Dendritic cell treated with granulocyte-macrophage colony-stimulating factor and Interleukin-4, amounts not matched to agents 40 ng/mL and 50 ng/mL, for 4 days (primary cell): ENCODE measurements around the gene IKZF4.
"Not testable (repeated sequence)": the region's sequence is repeated elsewhere in the genome, so short reads cannot be mapped to it uniquely, and the experiment has no call there.

Source experiments
- H3K27ac Mint-ChIP-seq: one replicate; pipeline ENCODE4 v1.8.0; 2022; ENCODE audit warnings: mild to moderate bottlenecking, mixed read lengths
- H3K27me3 Mint-ChIP-seq: one replicate; pipeline ENCODE4 v1.8.0; 2022; ENCODE audit warnings: mild to moderate bottlenecking, mixed read lengths
- H3K36me3 Mint-ChIP-seq: one replicate; pipeline ENCODE4 v1.8.0; 2022; ENCODE audit warnings: low read depth, mixed read lengths
- H3K4me1 Mint-ChIP-seq: one replicate; pipeline ENCODE4 v1.8.0; 2022; ENCODE audit warnings: low read depth, mixed read lengths
- H3K4me3 Mint-ChIP-seq: one replicate; pipeline ENCODE4 v1.8.0; 2022; ENCODE audit warnings: mild to moderate bottlenecking, moderate library complexity, mixed read lengths
- H3K9me3 Mint-ChIP-seq: one replicate; pipeline ENCODE4 v1.8.0; 2022; ENCODE audit warnings: mixed read lengths
- intact Hi-C: fragments of 100-400 bp; cut with micrococcal nuclease; formaldehyde crosslinking; loops from one replicate; pipeline ENCODE4 v1.15.0; 2022

The IKZF4 gene

GRCh38 chr12:56074396-56074795 lies 53.6 kb downstream of the IKZF4 start:
- H3K27me3 Mint-ChIP-seq, result peaks cover 9% of the 10 kb centered on the region
- H3K4me1 Mint-ChIP-seq, result peaks cover 8% of the 10 kb centered on the region
- intact Hi-C loops, result no loop called here
- no peak overlapping the region for H3K27ac Mint-ChIP-seq
- H3K9me3 Mint-ChIP-seq, result no peaks in the 10 kb centered on the region
- no peak overlapping the region for H3K4me3 Mint-ChIP-seq
- no peaks in the 10 kb centered on the region for H3K36me3 Mint-ChIP-seq

GRCh38 chr12:56077966-56078365 lies 57.1 kb downstream of the IKZF4 start:
- peaks cover 42% of the 10 kb centered on the region for H3K27me3 Mint-ChIP-seq

GRCh38 chr12:56078427-56078826 lies 57.6 kb downstream of the IKZF4 start:
- Mint-ChIP-seq H3K27me3 (peaks cover 44% of the 10 kb centered on the region), H3K9me3 (no peaks in the 10 kb centered on the region), H3K4me1 (peaks cover 29% of the 10 kb centered on the region), H3K27ac (no peak overlapping the region), H3K36me3 (no peaks in the 10 kb centered on the region), H3K4me3 (no peak overlapping the region)
- intact Hi-C loops, result no loop called here

More at GRCh38 chr12:56077966-56078365, 57.1 kb downstream of the IKZF4 start:
- H3K36me3 Mint-ChIP-seq, H3K27ac Mint-ChIP-seq, H3K4me3 Mint-ChIP-seq, H3K9me3 Mint-ChIP-seq, intact Hi-C loops: not testable (repeated sequence)
- H3K4me1 Mint-ChIP-seq, result peaks cover 27% of the 10 kb centered on the region

- Mint-ChIP-seq H3K4me1 (peaks cover 34% of the 10 kb centered on the region), H3K27ac (peak overlapping the region; percentile 66), H3K27me3 (peaks cover 51% of the 10 kb centered on the region), H3K9me3 (no peaks in the 10 kb centered on the region), H3K4me3 (peak overlapping the region; percentile 74), H3K36me3 (no peaks in the 10 kb centered on the region)
- intact Hi-C loops, result loop anchor here (1.0 kb wide), 1 partner anchor 25 kb away; the partner anchor contains the start of gene PA2G4
These were observed 58.3 kb downstream of the IKZF4 start for GRCh38 chr12:56078931-56079722.

GRCh38 chr12:56079723-56080555 lies 59.1 kb downstream of the IKZF4 start, which contains the start of gene ERBB3:
TSS of gene ERBB3 (plus strand) at chr12:56080165. CDS start at chr12:56080301, 136 bp downstream.
- Mint-ChIP-seq H3K27me3 (peaks cover 59% of the 10 kb centered on the region), H3K36me3 (no peaks in the 10 kb centered on the region), H3K4me3 (peak within 1 kb of the TSS; percentile 74), H3K4me1 (peaks cover 34% of the 10 kb centered on the region), H3K9me3 (no peaks in the 10 kb centered on the region), H3K27ac (peak within 1 kb of the TSS; percentile 66)
- intact Hi-C loops, result loop anchor here (1.0 kb wide), 1 partner anchor 24 kb away; the partner anchor contains the start of gene PA2G4

GRCh38 chr12:56080556-56081138 lies 59.8 kb downstream of the IKZF4 start:
- peaks cover 61% of the 10 kb centered on the region for H3K27me3 Mint-ChIP-seq
- intact Hi-C loops, result no loop called here
- peaks cover 34% of the 10 kb centered on the region for H3K4me1 Mint-ChIP-seq
- no peak overlapping the region for H3K27ac Mint-ChIP-seq
- H3K9me3 Mint-ChIP-seq, result no peaks in the 10 kb centered on the region
- H3K36me3 Mint-ChIP-seq, result no peaks in the 10 kb centered on the region
- no peak overlapping the region for H3K4me3 Mint-ChIP-seq

- H3K27me3 Mint-ChIP-seq, result peaks cover 61% of the 10 kb centered on the region
These were observed 60.8 kb downstream of the IKZF4 start for GRCh38 chr12:56081393-56082347.

GRCh38 chr12:56082382-56082781 lies 61.5 kb downstream of the IKZF4 start:
- Mint-ChIP-seq H3K36me3 (no peaks in the 10 kb centered on the region), H3K27me3 (peaks cover 59% of the 10 kb centered on the region), H3K27ac (no peak overlapping the region), H3K4me3 (no peak overlapping the region), H3K4me1 (peaks cover 47% of the 10 kb centered on the region), H3K9me3 (no peaks in the 10 kb centered on the region)
- intact Hi-C loops, result no loop called here

More at GRCh38 chr12:56081393-56082347, 60.8 kb downstream of the IKZF4 start:
- intact Hi-C loops, result no loop called here
- no peak overlapping the region for H3K27ac Mint-ChIP-seq
- H3K4me1 Mint-ChIP-seq, result peaks cover 40% of the 10 kb centered on the region
- no peaks in the 10 kb centered on the region for H3K9me3 Mint-ChIP-seq
- no peak overlapping the region for H3K4me3 Mint-ChIP-seq
- no peaks in the 10 kb centered on the region for H3K36me3 Mint-ChIP-seq

- H3K4me1 Mint-ChIP-seq, result peaks cover 52% of the 10 kb centered on the region
- H3K27ac Mint-ChIP-seq, result no peak overlapping the region
- no peaks in the 10 kb centered on the region for H3K36me3 Mint-ChIP-seq
- intact Hi-C loops, result no loop called here
- no peak overlapping the region for H3K4me3 Mint-ChIP-seq
- peaks cover 58% of the 10 kb centered on the region for H3K27me3 Mint-ChIP-seq
- H3K9me3 Mint-ChIP-seq, result no peaks in the 10 kb centered on the region
These were observed 62.1 kb downstream of the IKZF4 start for GRCh38 chr12:56082967-56083366.

GRCh38 chr12:56084958-56085543 lies 64.2 kb downstream of the IKZF4 start:
- peaks cover 46% of the 10 kb centered on the region for H3K27me3 Mint-ChIP-seq
- H3K9me3 Mint-ChIP-seq, result no peaks in the 10 kb centered on the region
- no peak overlapping the region for H3K4me3 Mint-ChIP-seq
- peak overlapping the region; percentile 15 for H3K27ac Mint-ChIP-seq
- peaks cover 37% of the 10 kb centered on the region for H3K4me1 Mint-ChIP-seq
- H3K36me3 Mint-ChIP-seq, result no peaks in the 10 kb centered on the region
- intact Hi-C loops, result no loop called here

GRCh38 chr12:56086096-56086495 lies 65.3 kb downstream of the IKZF4 start:
- H3K4me1 Mint-ChIP-seq, result peaks cover 35% of the 10 kb centered on the region
- H3K27me3 Mint-ChIP-seq, result peaks cover 35% of the 10 kb centered on the region
- intact Hi-C loops, result no loop called here
- H3K27ac Mint-ChIP-seq, result no peak overlapping the region
- no peaks in the 10 kb centered on the region for H3K9me3 Mint-ChIP-seq
- H3K4me3 Mint-ChIP-seq, result no peak overlapping the region
- no peaks in the 10 kb centered on the region for H3K36me3 Mint-ChIP-seq

GRCh38 chr12:56086608-56087007 lies 65.8 kb downstream of the IKZF4 start:
- Mint-ChIP-seq H3K36me3 (no peaks in the 10 kb centered on the region), H3K4me3 (no peak overlapping the region), H3K27ac (no peak overlapping the region), H3K27me3 (peaks cover 30% of the 10 kb centered on the region), H3K9me3 (no peaks in the 10 kb centered on the region), H3K4me1 (peaks cover 34% of the 10 kb centered on the region)
- intact Hi-C loops, result no loop called here

- Mint-ChIP-seq H3K36me3 (no peaks in the 10 kb centered on the region), H3K9me3 (no peaks in the 10 kb centered on the region), H3K4me3 (no peak overlapping the region), H3K27ac (no peak overlapping the region), H3K4me1 (peaks cover 29% of the 10 kb centered on the region), H3K27me3 (peaks cover 25% of the 10 kb centered on the region)
- intact Hi-C loops, result no loop called here
These were observed 66.4 kb downstream of the IKZF4 start for GRCh38 chr12:56087220-56087619.
